ENCODE measurements around the gene RBM26. TPM values are rescaled to one million over a fixed set of nuclear protein-coding genes. Genes with fewer than 3 reads are reported as not detected.

The RBM26 gene
- total RNA-seq, 1 experiment from 2014 or later, result 60.4 TPM

DNA sequence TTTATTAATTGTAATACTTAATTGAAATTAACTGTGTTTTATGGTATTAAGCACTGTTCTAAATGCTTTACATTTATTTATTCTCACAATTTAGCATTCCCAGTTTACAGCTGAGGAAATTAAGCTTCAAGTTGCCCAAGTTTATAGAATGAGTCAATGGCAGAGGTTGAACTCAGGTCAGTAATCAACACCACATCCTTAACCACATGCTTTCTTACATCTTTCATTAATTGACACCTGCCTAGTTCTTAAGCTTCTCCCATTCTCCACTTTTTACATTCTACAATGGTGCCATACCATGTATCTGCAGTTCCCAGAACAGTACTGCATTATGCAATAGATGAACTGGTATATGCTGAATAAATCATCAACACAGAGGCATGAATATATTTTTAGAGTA, 11.7 kb upstream of the RBM26 start:
- Histone ChIP-seq H3K27me3 (replicated peaks; ENCODE audit: control insufficient read depth, insufficient read depth, low read length) (no peaks in the 10 kb centered on the region; the same call in 1 of the 2 replicates), H3K36me3 (ENCODE audit: control insufficient read depth, insufficient read depth, low read length) (no peaks in the 10 kb centered on the region), H3K4me3 (ENCODE audit: low read depth, low read length) (no peak overlapping the region), H3K4me1 (no peaks in the 10 kb centered on the region), H3K9me3 (no peaks in the 10 kb centered on the region)
- TF ChIP-seq, protein P1, sequence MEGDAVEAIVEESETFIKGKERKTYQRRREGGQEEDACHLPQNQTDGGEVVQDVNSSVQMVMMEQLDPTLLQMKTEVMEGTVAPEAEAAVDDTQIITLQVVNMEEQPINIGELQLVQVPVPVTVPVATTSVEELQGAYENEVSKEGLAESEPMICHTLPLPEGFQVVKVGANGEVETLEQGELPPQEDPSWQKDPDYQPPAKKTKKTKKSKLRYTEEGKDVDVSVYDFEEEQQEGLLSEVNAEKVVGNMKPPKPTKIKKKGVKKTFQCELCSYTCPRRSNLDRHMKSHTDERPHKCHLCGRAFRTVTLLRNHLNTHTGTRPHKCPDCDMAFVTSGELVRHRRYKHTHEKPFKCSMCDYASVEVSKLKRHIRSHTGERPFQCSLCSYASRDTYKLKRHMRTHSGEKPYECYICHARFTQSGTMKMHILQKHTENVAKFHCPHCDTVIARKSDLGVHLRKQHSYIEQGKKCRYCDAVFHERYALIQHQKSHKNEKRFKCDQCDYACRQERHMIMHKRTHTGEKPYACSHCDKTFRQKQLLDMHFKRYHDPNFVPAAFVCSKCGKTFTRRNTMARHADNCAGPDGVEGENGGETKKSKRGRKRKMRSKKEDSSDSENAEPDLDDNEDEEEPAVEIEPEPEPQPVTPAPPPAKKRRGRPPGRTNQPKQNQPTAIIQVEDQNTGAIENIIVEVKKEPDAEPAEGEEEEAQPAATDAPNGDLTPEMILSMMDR (IDR thresholded peaks at IDR 0.05; ENCODE audit: insufficient read depth in 1 of 2, low read depth in 1 of 2, low read length in 1 of 2, severe bottlenecking in 1 of 2, unreplicated experiment in 1 of 2), result no peak
- Mint-ChIP-seq H3K27me3 (ENCODE audit: insufficient read depth, unreplicated experiment) (no peaks in the 10 kb centered on the region), H3K4me1 (ENCODE audit: low read depth, unreplicated experiment) (no peaks in the 10 kb centered on the region), H3K27ac (ENCODE audit: unreplicated experiment) (no peak overlapping the region), H3K4me3 (ENCODE audit: unreplicated experiment) (no peak overlapping the region), H3K9me3 (ENCODE audit: unreplicated experiment) (no peaks in the 10 kb centered on the region), H3K36me3 (ENCODE audit: insufficient read depth, unreplicated experiment) (no peaks in the 10 kb centered on the region)
- ChIA-PET POLR2A (no interaction called here), CTCF (no interaction called here)
- DNase-seq, result no peak
- BruUV-seq (replicated peaks), result no TSS peak
- intact Hi-C loops (cut with micrococcal nuclease; ENCODE audit: unreplicated experiment), result no loop called here

DNA sequence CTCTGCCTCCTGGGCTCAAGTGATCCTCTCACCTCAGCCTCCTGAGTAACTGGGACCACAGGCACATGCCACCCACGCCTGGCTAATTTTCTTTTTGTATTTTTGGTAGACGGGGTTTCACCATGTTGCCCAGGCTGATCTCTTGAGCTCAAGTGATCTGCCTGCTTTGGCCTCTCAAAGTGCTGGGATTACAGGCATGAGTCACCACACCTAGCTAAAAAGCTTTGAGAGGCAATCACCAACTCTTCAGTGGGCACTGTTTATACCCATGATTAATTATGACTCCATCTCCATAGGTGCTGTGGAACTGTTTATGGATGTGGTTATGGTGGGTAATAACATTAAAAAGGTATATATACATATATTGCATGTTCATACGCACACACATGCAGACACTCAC, 7.5 kb upstream of the RBM26 start:
- no TSS peak for BruUV-seq (replicated peaks)
- peaks cover 1% of the 10 kb centered on the region for H3K4me1 Mint-ChIP-seq (ENCODE audit: low read depth, unreplicated experiment)
- TF ChIP-seq, protein P1 (IDR thresholded peaks at IDR 0.05; ENCODE audit: insufficient read depth in 1 of 2, low read depth in 1 of 2, low read length in 1 of 2, severe bottlenecking in 1 of 2, unreplicated experiment in 1 of 2), result no peak
- H3K9me3 ChIP-seq, result no peaks in the 10 kb centered on the region
- POLR2A ChIA-PET, result no interaction called here
- no peaks in the 10 kb centered on the region for H3K9me3 Mint-ChIP-seq (ENCODE audit: unreplicated experiment)
- no peak overlapping the region for H3K4me3 ChIP-seq (ENCODE audit: low read depth, low read length)
- intact Hi-C loops (cut with micrococcal nuclease; ENCODE audit: unreplicated experiment), result no loop called here
- no peaks in the 10 kb centered on the region for H3K36me3 Mint-ChIP-seq (ENCODE audit: insufficient read depth, unreplicated experiment)
- no peaks in the 10 kb centered on the region for H3K27me3 Mint-ChIP-seq (ENCODE audit: insufficient read depth, unreplicated experiment)
- no peak for DNase-seq
- CTCF ChIA-PET, result interaction anchor here (1.1 kb wide), 1 partner anchor 128 kb away, joined by 3 read pairs; no protein-coding TSS in a partner anchor
- H3K36me3 ChIP-seq (ENCODE audit: control insufficient read depth, insufficient read depth, low read length), result no peaks in the 10 kb centered on the region
- H3K4me3 Mint-ChIP-seq (ENCODE audit: unreplicated experiment), result no peak overlapping the region
- no peaks in the 10 kb centered on the region for H3K4me1 ChIP-seq
- no peak overlapping the region for H3K27ac Mint-ChIP-seq (ENCODE audit: unreplicated experiment)
- no peaks in the 10 kb centered on the region; the same call in 1 of the 2 replicates for H3K27me3 ChIP-seq (replicated peaks; ENCODE audit: control insufficient read depth, insufficient read depth, low read length)

DNA sequence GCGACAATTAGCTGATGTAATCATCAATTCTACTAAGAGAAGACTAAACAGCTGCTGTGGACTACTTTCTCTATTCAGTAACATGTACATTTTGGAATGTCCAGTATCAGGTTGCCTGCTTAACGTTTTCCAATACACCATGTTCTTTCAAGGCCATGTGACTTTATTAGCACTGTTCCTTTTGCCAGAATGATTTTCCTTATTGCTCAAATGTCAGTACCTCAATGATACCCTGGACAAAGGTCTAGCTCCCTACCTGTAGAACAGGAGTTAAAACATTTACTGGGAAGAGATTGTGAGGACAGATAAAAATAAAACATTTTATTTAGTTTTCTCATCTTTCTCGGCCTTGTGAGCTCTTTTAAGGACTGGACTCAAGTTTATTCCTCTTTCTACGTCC, 3.8 kb upstream of the RBM26 start:
- POLR2A ChIA-PET, result interaction anchor here (0.6 kb wide), 1 partner anchor 1511 kb away, joined by 4 read pairs; no protein-coding TSS in a partner anchor
- peaks cover 18% of the 10 kb centered on the region for H3K4me1 Mint-ChIP-seq (ENCODE audit: low read depth, unreplicated experiment)

More for the DNA sequence above, 3.8 kb upstream of the RBM26 start:
- Histone ChIP-seq H3K4me1 (0 out of 2 replicates have a peak, but pooled peaks cover 4% of the 10 kb centered on the region), H3K36me3 (ENCODE audit: control insufficient read depth, insufficient read depth, low read length) (no peaks in the 10 kb centered on the region), H3K27me3 (replicated peaks; ENCODE audit: control insufficient read depth, insufficient read depth, low read length) (no peaks in the 10 kb centered on the region), H3K9me3 (no peaks in the 10 kb centered on the region), H3K4me3 (ENCODE audit: low read depth, low read length) (no peak overlapping the region)
- TF ChIP-seq, protein P1 (IDR thresholded peaks at IDR 0.05; ENCODE audit: insufficient read depth in 1 of 2, low read depth in 1 of 2, low read length in 1 of 2, severe bottlenecking in 1 of 2, unreplicated experiment in 1 of 2), result no peak
- no peaks in the 10 kb centered on the region for H3K27me3 Mint-ChIP-seq (ENCODE audit: insufficient read depth, unreplicated experiment)
- H3K27ac Mint-ChIP-seq (ENCODE audit: unreplicated experiment), result no peak overlapping the region
- CTCF ChIA-PET, result no interaction called here
- no peak overlapping the region for H3K4me3 Mint-ChIP-seq (ENCODE audit: unreplicated experiment)
- intact Hi-C loops (cut with micrococcal nuclease; ENCODE audit: unreplicated experiment), result no loop called here
- no peaks in the 10 kb centered on the region for H3K36me3 Mint-ChIP-seq (ENCODE audit: insufficient read depth, unreplicated experiment)
- DNase-seq, result no peak
- BruUV-seq (replicated peaks), result no TSS peak
- H3K9me3 Mint-ChIP-seq (ENCODE audit: unreplicated experiment), result no peaks in the 10 kb centered on the region

Measured in Caco-2 (cell line).